Measurements from ENCODE around the gene WDR59. TPM values are rescaled to one million over a fixed set of nuclear protein-coding genes. Genes with fewer than 3 reads are reported as not detected.

WDR59 gene
- polyA plus RNA-seq, 3 donors, result 6.7 to 44.4 (median 7.8) TPM

DNA sequence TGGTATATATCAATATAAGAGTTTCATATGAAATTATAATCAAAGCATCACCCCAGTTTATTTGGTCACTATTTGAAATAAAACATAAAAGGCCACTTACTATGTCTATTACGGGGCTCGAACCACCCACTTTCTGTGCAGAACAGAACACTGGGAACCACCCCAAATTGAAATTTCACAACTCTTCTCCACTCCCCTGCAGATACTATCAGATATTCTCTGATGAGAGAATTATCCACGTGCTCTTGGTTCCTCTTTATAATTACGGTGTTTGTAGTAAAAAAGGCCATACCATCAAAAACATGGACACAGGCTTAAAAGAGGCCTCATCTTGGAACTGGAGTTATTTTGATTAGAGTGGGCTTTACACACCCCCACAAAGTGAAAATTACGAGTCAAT is 82.8 kb downstream of the WDR59 start:
- H2AFZ ChIP-seq (ENCODE audit: insufficient read depth, low read depth, low read length, poor library complexity, severe bottlenecking), result no peak overlapping the region
- DNase-seq, result no peak
- H3K36me3 ChIP-seq (replicated peaks in 1 of 2; ENCODE audit: control insufficient read depth in 1 of 2, insufficient read depth in 2 of 2, low read length in 2 of 2), result peaks cover 10 to 47% of the 10 kb centered on the region in 2 donors
- WGBS (ENCODE audit: insufficient coverage), result no CpG with 5 or more reads among the region's 5 CpGs
- intact Hi-C loops (cut with micrococcal nuclease), result no loop called here
- Mint-ChIP-seq H3K27me3 (ENCODE audit: low read depth in 3 of 3) (no peaks in the 10 kb centered on the region), H3K9me3 (peaks cover 2 to 14% (median 9%) of the 10 kb centered on the region in 7 donors), H3K36me3 (peaks cover 55 to 61% of the 10 kb centered on the region in 2 donors), H3K27ac (no peak overlapping the region), H3K4me3 (no peak overlapping the region), H3K4me1 (no peaks in the 10 kb centered on the region)
- no peak overlapping the region for H3K9ac ChIP-seq (ENCODE audit: insufficient read depth, low read length, poor library complexity, severe bottlenecking)
- no peaks in the 10 kb centered on the region for H3K4me1 ChIP-seq (ENCODE audit: control insufficient read depth in 1 of 2, insufficient read depth in 2 of 2, low read length in 2 of 2)
- no peak overlapping the region for H3K27ac ChIP-seq (ENCODE audit: low read depth in 1 of 2, low read length in 2 of 2)
- H3K79me2 ChIP-seq (ENCODE audit: insufficient read depth, low read length), result no peaks in the 10 kb centered on the region
- TF ChIP-seq, protein P1, sequence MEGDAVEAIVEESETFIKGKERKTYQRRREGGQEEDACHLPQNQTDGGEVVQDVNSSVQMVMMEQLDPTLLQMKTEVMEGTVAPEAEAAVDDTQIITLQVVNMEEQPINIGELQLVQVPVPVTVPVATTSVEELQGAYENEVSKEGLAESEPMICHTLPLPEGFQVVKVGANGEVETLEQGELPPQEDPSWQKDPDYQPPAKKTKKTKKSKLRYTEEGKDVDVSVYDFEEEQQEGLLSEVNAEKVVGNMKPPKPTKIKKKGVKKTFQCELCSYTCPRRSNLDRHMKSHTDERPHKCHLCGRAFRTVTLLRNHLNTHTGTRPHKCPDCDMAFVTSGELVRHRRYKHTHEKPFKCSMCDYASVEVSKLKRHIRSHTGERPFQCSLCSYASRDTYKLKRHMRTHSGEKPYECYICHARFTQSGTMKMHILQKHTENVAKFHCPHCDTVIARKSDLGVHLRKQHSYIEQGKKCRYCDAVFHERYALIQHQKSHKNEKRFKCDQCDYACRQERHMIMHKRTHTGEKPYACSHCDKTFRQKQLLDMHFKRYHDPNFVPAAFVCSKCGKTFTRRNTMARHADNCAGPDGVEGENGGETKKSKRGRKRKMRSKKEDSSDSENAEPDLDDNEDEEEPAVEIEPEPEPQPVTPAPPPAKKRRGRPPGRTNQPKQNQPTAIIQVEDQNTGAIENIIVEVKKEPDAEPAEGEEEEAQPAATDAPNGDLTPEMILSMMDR (IDR thresholded peaks at IDR 0.05), result no peak
- H3K27me3 ChIP-seq (ENCODE audit: control insufficient read depth in 2 of 2, insufficient read depth in 2 of 2, low read length in 2 of 2), result no peaks in the 10 kb centered on the region
- H3K9me3 ChIP-seq (replicated peaks in 1 of 2; ENCODE audit: control insufficient read depth in 1 of 2, insufficient read depth in 1 of 2, low read length in 2 of 2), result peaks cover 0 to 3% of the 10 kb centered on the region in 2 donors
- H3K4me2 ChIP-seq (replicated peaks; ENCODE audit: extremely low read depth, low read length, poor library complexity, severe bottlenecking), result no peak overlapping the region
- H4K20me1 ChIP-seq (ENCODE audit: insufficient read depth, low read length), result no peaks in the 10 kb centered on the region
- H3K4me3 ChIP-seq (replicated peaks in 1 of 3; ENCODE audit: low read depth in 2 of 3, low read length in 3 of 3), result no peak overlapping the region

DNA sequence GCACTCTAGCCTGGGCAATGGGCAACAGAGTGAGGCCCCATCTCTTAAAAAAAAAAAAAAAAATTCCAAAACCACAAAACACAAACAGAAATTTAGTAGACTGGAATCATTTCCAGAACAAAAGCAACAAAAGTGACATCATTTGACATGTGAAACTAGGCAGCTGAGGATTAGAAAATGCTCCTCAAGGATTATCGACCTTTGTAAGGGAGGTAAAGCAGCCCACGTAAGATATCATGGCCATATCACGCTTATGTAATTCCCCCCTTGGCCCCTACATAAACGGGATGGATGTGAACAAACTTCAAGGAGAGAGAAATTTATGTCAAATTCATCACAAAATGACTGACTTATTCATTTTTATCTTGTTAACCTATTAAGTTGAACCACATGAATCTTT is 83.3 kb downstream of the WDR59 start:
- 100% methylated on average over 2 of the region's 4 CpGs for WGBS (ENCODE audit: insufficient coverage)
- no peaks in the 10 kb centered on the region for H3K27me3 Mint-ChIP-seq (ENCODE audit: low read depth in 3 of 3)
- H3K79me2 ChIP-seq (ENCODE audit: insufficient read depth, low read length), result no peaks in the 10 kb centered on the region
- TF ChIP-seq, protein P1 (IDR thresholded peaks at IDR 0.05), result no peak
- no peaks in the 10 kb centered on the region for H4K20me1 ChIP-seq (ENCODE audit: insufficient read depth, low read length)
- H2AFZ ChIP-seq (ENCODE audit: insufficient read depth, low read depth, low read length, poor library complexity, severe bottlenecking), result no peak overlapping the region
- no peak overlapping the region for H3K4me3 Mint-ChIP-seq
- H3K4me1 ChIP-seq (ENCODE audit: control insufficient read depth in 1 of 2, insufficient read depth in 2 of 2, low read length in 2 of 2), result no peaks in the 10 kb centered on the region
- no peak overlapping the region for H3K4me2 ChIP-seq (replicated peaks; ENCODE audit: extremely low read depth, low read length, poor library complexity, severe bottlenecking)
- H3K4me3 ChIP-seq (replicated peaks in 1 of 3; ENCODE audit: low read depth in 2 of 3, low read length in 3 of 3), result no peak overlapping the region
- no peak for DNase-seq
- H3K36me3 Mint-ChIP-seq, result peaks cover 52 to 58% of the 10 kb centered on the region in 2 donors
- H3K36me3 ChIP-seq (replicated peaks in 1 of 2; ENCODE audit: control insufficient read depth in 1 of 2, insufficient read depth in 2 of 2, low read length in 2 of 2), result peaks cover 12 to 45% of the 10 kb centered on the region in 2 donors
- intact Hi-C loops (cut with micrococcal nuclease), result no loop called here
- H3K27ac Mint-ChIP-seq, result no peak overlapping the region
- peaks cover 0 to 8% (median 4%) of the 10 kb centered on the region in 7 donors for H3K9me3 Mint-ChIP-seq
- H3K9me3 ChIP-seq (replicated peaks in 1 of 2; ENCODE audit: control insufficient read depth in 1 of 2, insufficient read depth in 1 of 2, low read length in 2 of 2), result no peaks in the 10 kb centered on the region
- H3K9ac ChIP-seq (ENCODE audit: insufficient read depth, low read length, poor library complexity, severe bottlenecking), result no peak overlapping the region
- no peaks in the 10 kb centered on the region for H3K27me3 ChIP-seq (ENCODE audit: control insufficient read depth in 2 of 2, insufficient read depth in 2 of 2, low read length in 2 of 2)
- H3K27ac ChIP-seq (ENCODE audit: low read depth in 1 of 2, low read length in 2 of 2), result no peak overlapping the region
- peaks cover 2% of the 10 kb centered on the region for H3K4me1 Mint-ChIP-seq
